ENCODE measurements around the gene PAM.

- TF ChIP-seq POLR2A (IDR thresholded peaks at IDR 0.05; ENCODE audit: low read depth, low read length) (no peak), TAF1 (IDR thresholded peaks at IDR 0.05; ENCODE audit: borderline replicate concordance, low read depth, low read length) (no peak)
Observed at GRCh38 chr5:102975457-102976182, 220.5 kb downstream of the PAM start.

Data from GM12892 (cell line).